ENCODE data around the gene FRS3. TPM values are rescaled to one million over a fixed set of nuclear protein-coding genes. Genes with fewer than 3 reads are reported as not detected.
A peak's percentile ranks its signal among the peaks of the same experiment; 100 is the strongest.

The FRS3 gene
- total and polyA plus RNA-seq, 2 of the 13 experiments (the other 11 are each of a cell fraction or from before 2014, with no cell fraction given), result 3.0 to 7.4 TPM

DNA sequence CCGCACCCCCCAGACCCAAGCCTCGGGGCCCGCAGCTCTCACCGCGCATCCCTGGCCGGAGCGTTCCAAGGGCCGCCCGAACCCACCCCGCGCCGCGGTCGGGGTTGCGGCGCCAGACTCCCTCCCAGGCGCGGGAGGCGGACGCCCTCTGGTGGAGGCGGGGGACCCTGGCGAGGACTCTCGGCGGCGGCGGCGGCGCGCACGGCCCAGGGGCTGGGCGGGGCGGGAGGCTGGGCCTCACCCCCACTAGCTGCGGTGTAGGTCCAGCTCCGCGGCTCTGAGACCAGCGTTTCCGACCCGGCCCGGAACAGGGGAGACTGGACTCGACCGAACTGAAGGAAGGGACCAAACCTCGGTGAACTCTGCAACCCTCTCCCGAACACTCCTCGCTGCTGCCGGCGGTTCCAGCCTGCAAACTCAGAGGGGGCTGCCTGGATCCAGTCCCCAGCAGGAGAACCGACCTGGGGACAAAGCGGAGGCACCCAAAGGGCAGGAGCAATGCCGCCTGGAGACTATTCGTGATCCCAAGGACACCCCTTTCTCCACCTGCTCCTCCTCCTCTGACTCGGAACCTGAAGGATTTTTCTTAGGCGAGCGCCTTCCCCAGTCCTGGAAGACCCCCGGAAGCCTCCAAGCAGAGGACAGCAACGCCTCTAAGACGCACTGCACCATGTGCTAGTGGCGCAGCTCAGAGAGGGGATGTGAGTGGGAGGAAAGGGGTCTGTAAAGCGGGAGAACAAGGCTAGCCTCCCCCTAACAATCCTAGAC lies 6.9 kb upstream of the FRS3 start (continued):
- TF ChIP-seq NAIF1 (CRISPR knock-in tag; IDR thresholded peaks at IDR 0.05; ENCODE audit: borderline replicate concordance) (no peak; the same call in 1 of the 2 replicates), ZNF121 (CRISPR knock-in tag; IDR thresholded peaks at IDR 0.05) (no peak; the same call in 1 of the 2 replicates), BHLHE40 (IDR thresholded peaks at IDR 0.05; ENCODE audit: low read length) (peak; percentile 33; the same call in 1 of the 2 replicates), KDM5B (CRISPR knock-in tag; IDR thresholded peaks at IDR 0.05; ENCODE audit: borderline replicate concordance) (peak; percentile 69), ATF7-NPFF (CRISPR knock-in tag; IDR thresholded peaks at IDR 0.05; ENCODE audit: low read depth) (peak; percentile 80), HNF1A (IDR thresholded peaks at IDR 0.05; ENCODE audit: low read depth) (no peak), HNF1A (CRISPR knock-in tag; IDR thresholded peaks at IDR 0.05; ENCODE audit: borderline replicate concordance) (peak; percentile 32; the same call in 1 of the 2 replicates), MTA1 (CRISPR knock-in tag; IDR thresholded peaks at IDR 0.05; ENCODE audit: borderline replicate concordance) (0 out of 2 replicates have a peak, but pooled peaks have one; percentile 29), GTF2F1 (IDR thresholded peaks at IDR 0.05; ENCODE audit: low read length) (0 out of 2 replicates have a peak, but pooled peaks have one; percentile 1), ZNF749 (CRISPR knock-in tag; IDR thresholded peaks at IDR 0.05; ENCODE audit: borderline replicate concordance) (no peak), HCFC1 (IDR thresholded peaks at IDR 0.05; ENCODE audit: low read depth, low read length) (0 out of 2 replicates have a peak, but pooled peaks have one; percentile 13), KLF16 (CRISPR knock-in tag; IDR thresholded peaks at IDR 0.05) (peak in 1 of 2 experiments; percentile 62; a peak in 1 of 4 replicates), RBFOX2 (IDR thresholded peaks at IDR 0.05; ENCODE audit: low read depth, low read length) (peak; percentile 86), SKI (IDR thresholded peaks at IDR 0.05; ENCODE audit: partially characterized antibody) (peak; percentile 88), CENPX (CRISPR knock-in tag; IDR thresholded peaks at IDR 0.05) (no peak), FOXO1 (CRISPR knock-in tag; IDR thresholded peaks at IDR 0.05) (peak; percentile 45), MYNN (CRISPR knock-in tag; IDR thresholded peaks at IDR 0.05; ENCODE audit: low read depth) (no peak), ZNF792 (CRISPR knock-in tag; IDR thresholded peaks at IDR 0.05) (peak; percentile 70; the same call in 1 of the 2 replicates), NRL (CRISPR knock-in tag; IDR thresholded peaks at IDR 0.05; ENCODE audit: borderline replicate concordance) (no peak), ZNF768 (CRISPR knock-in tag; IDR thresholded peaks at IDR 0.05) (0 out of 2 replicates have a peak, but pooled peaks have one; percentile 27), ZNF788 (CRISPR knock-in tag; IDR thresholded peaks at IDR 0.05; ENCODE audit: borderline replicate concordance) (0 out of 2 replicates have a peak, but pooled peaks have one; percentile 43), U2AF1 (optimal IDR thresholded peaks at IDR 0.05; ENCODE audit: low read depth, low read length) (peak; percentile 53), SMC3 (IDR thresholded peaks at IDR 0.05; ENCODE audit: low read length) (peak; percentile 18; the same call in 1 of the 2 replicates), MIER2 (CRISPR knock-in tag; IDR thresholded peaks at IDR 0.05) (no peak), DR1 (CRISPR knock-in tag; IDR thresholded peaks at IDR 0.05) (peak; percentile 44; the same call in 1 of the 2 replicates), ZNF572 (CRISPR knock-in tag; IDR thresholded peaks at IDR 0.05) (peak; percentile 79)
- TF ChIP-seq, protein P1, sequence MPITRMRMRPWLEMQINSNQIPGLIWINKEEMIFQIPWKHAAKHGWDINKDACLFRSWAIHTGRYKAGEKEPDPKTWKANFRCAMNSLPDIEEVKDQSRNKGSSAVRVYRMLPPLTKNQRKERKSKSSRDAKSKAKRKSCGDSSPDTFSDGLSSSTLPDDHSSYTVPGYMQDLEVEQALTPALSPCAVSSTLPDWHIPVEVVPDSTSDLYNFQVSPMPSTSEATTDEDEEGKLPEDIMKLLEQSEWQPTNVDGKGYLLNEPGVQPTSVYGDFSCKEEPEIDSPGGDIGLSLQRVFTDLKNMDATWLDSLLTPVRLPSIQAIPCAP (CRISPR knock-in tag; IDR thresholded peaks at IDR 0.05; ENCODE audit: low read depth), result no peak
